Esophagus (tissue), 2 donors: ENCODE data around the gene SMS. TPM values are rescaled to one million over a fixed set of nuclear protein-coding genes. Genes with fewer than 3 reads are reported as not detected.

Experiments
- H3K27ac ChIP-seq, 2 donors: one replicate each; pipeline ENCODE4 v1.5.1; 2013; ENCODE audit warnings: low read depth in 2 of 2, mild to moderate bottlenecking in 2 of 2, inconsistent platforms in 1 of 2, low read length in 1 of 2, moderate library complexity in 1 of 2
- H3K27me3 ChIP-seq, 2 donors: one replicate each; pipeline ENCODE4 v1.6.1; 2013; ENCODE audit warnings: low read length in 2 of 2, control low read depth in 1 of 2, mild to moderate bottlenecking in 1 of 2; ENCODE audit not compliant: insufficient read depth in 2 of 2, control insufficient read depth in 1 of 2
- H3K36me3 ChIP-seq, 2 donors: one replicate each; pipeline ENCODE4 v1.6.1; 2013; ENCODE audit warnings: low read length in 1 of 2; ENCODE audit not compliant: control insufficient read depth in 2 of 2, insufficient read depth in 2 of 2
- H3K4me1 ChIP-seq, 2 donors: one replicate each; pipeline ENCODE4 v1.6.1; 2013; ENCODE audit warnings: low read length in 1 of 2; ENCODE audit not compliant: control insufficient read depth in 2 of 2, insufficient read depth in 2 of 2
- H3K4me3 ChIP-seq, 2 donors: one replicate each; pipeline ENCODE4 v1.5.1; 2013; ENCODE audit warnings: low read length in 2 of 2, mild to moderate bottlenecking in 2 of 2, low read depth in 1 of 2, moderate library complexity in 1 of 2
- H3K9me3 ChIP-seq, 2 donors: one replicate each; pipeline ENCODE4 v1.6.1; 2013; ENCODE audit warnings: mild to moderate bottlenecking in 2 of 2, low read depth in 1 of 2, low read length in 1 of 2, moderate library complexity in 1 of 2; ENCODE audit not compliant: control insufficient read depth in 2 of 2, insufficient read depth in 1 of 2
- WGBS, 2 donors: extraction: QIAGEN DNeasy Blood & Tissue Kit; methylation state at CpG; one replicate each; pipeline ENCODE4 v1.1.7; 2013; 5-methylcytosine and 5-hydroxymethylcytosine counted together
- polyA plus RNA-seq, 2 donors: library from polyadenylated mRNA; stranded (reverse); fragments of 200-250 nt; gene quantifications; one replicate each; pipeline ENCODE4 v1.2.3, GENCODE V29; 2013
- donor health status: healthy with polysubstance abuse.
- donor health status: Bipolar disorder and iron deficiency.

The SMS gene
- polyA plus RNA-seq, 2 donors: 26.6 to 43.2 TPM

DNA sequence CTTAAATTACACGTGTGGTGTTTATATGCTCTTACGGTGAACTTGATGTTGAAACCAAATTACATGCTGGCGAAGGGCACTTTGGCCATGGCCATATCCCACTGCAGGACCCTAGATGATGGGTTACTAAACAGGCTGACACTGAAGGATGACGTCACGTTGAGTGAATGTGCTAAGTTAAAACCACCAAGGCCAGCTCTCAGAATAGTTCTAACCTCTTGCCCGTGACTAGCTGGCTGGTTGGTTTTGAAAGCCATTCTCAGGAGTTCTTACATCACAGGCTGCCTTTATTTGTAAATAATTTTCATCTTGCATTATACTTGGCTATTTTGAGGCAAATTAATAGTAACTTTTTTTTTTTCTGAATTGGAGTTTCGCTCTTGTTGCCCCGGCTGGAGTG lies 50.3 kb downstream of the SMS start:
- Histone ChIP-seq H3K27ac (no peak overlapping the region), H3K9me3 (no peaks in the 10 kb centered on the region), H3K27me3 (no peaks in the 10 kb centered on the region), H3K4me3 (no peak overlapping the region), H3K4me1 (no peaks in the 10 kb centered on the region), H3K36me3 (peaks cover 0 to 6% of the 10 kb centered on the region in 2 donors)
- WGBS, 2 donors: 82 to 85% methylated on average over 8 of the region's 8 CpGs

DNA sequence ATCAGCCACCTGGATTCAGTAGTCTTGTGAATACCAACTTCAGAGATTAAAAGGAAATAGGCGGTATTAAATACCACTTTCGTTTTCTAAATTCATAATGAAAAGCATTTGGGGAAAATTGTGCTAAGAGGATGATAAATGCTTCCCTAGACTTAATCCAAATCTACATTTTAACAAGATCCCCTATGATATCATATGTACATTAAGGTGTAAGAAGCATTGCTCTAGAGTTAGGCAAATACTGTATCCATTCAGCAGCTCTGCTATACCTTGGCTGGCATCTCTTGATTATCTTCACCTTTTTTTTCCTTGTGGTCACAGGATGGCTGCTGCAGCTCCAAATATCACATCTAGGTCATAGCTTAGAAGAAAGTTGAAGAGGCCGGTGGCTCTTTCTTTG lies 51.0 kb downstream of the SMS start:
- WGBS, 2 donors: 83 to 89% methylated on average over 3 of the region's 3 CpGs

DNA sequence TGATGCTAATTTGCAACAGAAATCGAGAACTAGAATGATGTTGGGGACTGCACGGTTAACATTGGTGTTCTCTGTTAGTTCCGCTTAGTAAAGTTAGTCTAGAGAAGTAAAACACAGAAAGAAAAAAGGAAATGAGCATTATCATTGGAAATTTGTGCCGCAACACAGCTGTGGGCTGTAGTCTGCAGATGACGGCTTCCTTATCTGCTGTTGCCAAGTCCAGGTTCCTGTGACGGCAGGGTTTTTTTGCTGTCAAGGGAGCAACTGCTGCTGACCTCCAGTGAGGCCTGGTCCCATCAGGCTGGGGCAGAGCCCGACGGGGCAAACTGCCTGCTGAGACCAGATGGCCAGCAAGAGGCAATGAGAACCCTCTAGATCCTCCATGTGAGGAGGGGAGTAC lies 52.8 kb downstream of the SMS start:
- H3K36me3 ChIP-seq: peaks cover 0 to 6% of the 10 kb centered on the region in 2 donors
- peak overlapping the region in 1 of 2 donors; percentile 35 for H3K27ac ChIP-seq
- 81 to 82% methylated on average over 8 of the region's 8 CpGs for WGBS, 2 donors
- H3K9me3 ChIP-seq: no peaks in the 10 kb centered on the region
- H3K4me3 ChIP-seq: no peak overlapping the region
- H3K27me3 ChIP-seq: no peaks in the 10 kb centered on the region
- H3K4me1 ChIP-seq: no peaks in the 10 kb centered on the region

More for the DNA sequence above, 51.0 kb downstream of the SMS start:
- Histone ChIP-seq H3K4me1 (no peaks in the 10 kb centered on the region), H3K4me3 (no peak overlapping the region), H3K27me3 (no peaks in the 10 kb centered on the region), H3K36me3 (peaks cover 0 to 6% of the 10 kb centered on the region in 2 donors), H3K27ac (no peak overlapping the region), H3K9me3 (no peaks in the 10 kb centered on the region)

DNA sequence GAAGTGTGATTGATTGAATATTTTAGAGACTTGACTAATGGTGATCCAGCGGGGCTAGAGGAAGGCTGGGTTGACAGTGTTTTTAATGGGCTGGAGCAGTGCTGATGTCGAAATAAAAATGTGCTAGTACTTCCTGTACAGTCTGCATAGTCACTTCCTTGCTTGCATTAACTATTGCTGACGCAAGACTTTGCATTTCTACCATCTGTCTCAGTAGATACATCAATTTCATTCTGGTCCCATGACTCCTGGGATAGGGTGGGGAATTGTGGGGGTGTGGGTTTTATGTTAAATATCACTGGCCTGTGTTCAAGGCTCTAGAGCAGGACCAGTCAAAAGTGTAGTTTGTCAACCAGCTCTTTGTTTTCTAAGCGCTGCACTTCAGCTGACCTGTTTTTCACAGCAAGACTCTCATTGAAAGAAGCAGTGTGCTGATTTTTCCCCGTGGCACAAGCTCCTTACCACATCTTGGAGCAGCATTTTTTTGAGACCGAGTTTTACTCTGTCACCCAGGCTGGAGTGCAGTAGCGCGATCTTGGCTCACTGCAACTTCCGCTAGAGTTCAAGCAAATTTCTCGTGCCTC lies 56.5 kb downstream of the SMS start:
- H3K27ac ChIP-seq: no peak overlapping the region

DNA sequence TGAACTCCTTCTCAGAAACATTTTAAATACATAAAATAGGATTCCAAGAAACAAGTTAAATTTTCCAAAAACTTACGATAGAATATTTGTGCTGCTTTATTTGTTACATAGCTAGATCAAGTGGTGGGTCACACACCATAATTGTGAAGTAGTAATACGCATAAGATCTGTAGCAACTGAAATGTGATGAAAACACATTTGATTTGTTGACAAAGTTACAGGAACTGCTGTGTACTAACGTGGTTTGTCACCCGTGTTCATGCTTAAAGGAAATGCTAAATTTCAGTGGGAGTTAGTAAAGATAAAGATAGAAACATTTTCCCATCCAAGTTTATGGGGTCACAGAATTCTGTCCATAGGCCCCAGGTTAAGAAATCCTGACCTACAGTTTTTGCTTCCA lies 57.5 kb downstream of the SMS start:
- peaks cover 0 to 3% of the 10 kb centered on the region in 2 donors for H3K36me3 ChIP-seq
- 62 to 78% methylated on average over 4 of the region's 4 CpGs for WGBS, 2 donors
- H3K9me3 ChIP-seq: no peaks in the 10 kb centered on the region
- H3K4me3 ChIP-seq: no peak overlapping the region
- H3K4me1 ChIP-seq: no peaks in the 10 kb centered on the region
- no peaks in the 10 kb centered on the region for H3K27me3 ChIP-seq
- H3K27ac ChIP-seq: no peak overlapping the region

More for the DNA sequence above, 56.5 kb downstream of the SMS start:
- Histone ChIP-seq H3K9me3 (no peaks in the 10 kb centered on the region), H3K27me3 (no peaks in the 10 kb centered on the region), H3K36me3 (peaks cover 0 to 3% of the 10 kb centered on the region in 2 donors), H3K4me3 (no peak overlapping the region), H3K4me1 (no peaks in the 10 kb centered on the region)
- WGBS, 2 donors: 79 to 82% methylated on average over 10 of the region's 10 CpGs

DNA sequence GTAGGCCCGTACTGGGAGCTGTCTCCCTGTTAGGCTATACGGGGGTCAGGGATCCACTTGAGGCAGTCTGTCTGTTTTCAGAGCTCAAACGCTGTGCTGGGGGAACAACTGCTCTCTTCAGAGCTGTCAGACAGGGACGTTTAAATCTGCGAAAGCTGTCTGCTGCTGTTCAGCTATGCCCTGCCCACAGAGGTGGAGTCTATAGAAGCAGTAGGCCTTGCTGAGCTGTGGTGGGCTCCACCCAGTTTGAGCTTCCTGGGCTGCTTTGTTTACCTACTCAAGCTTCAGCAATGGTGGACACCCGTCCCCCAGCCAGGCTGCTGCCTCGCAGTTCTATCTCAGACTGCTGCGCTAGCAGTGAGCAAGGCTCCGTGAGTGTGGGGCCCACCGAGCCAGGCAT lies 64.4 kb downstream of the SMS start:
- 84 to 91% methylated on average over 10 of the region's 10 CpGs for WGBS, 2 donors
- Histone ChIP-seq H3K27me3 (no peaks in the 10 kb centered on the region), H3K9me3 (no peaks in the 10 kb centered on the region), H3K4me3 (no peak overlapping the region), H3K27ac (no peak overlapping the region), H3K36me3 (no peaks in the 10 kb centered on the region), H3K4me1 (no peaks in the 10 kb centered on the region)

DNA sequence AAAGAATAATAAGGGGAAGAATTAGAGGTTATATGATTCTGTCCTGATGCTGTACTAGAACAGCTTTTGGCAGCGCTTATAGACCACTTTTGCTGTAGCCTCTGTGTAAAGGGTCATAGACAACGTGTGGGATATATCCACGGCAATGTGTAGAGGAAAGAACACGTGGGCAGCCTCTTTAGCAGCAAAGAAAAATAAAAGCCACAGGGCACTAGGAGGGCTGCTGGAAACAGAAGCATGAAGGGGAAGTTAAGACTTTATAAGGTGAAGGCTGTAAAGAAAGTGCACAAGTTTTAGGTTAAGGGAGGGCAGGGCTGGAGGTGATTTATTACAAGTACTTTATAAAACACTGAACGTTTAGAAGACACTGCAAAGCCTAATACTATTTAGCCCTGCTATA lies 71.5 kb downstream of the SMS start:
- no peaks in the 10 kb centered on the region for H3K4me1 ChIP-seq

DNA sequence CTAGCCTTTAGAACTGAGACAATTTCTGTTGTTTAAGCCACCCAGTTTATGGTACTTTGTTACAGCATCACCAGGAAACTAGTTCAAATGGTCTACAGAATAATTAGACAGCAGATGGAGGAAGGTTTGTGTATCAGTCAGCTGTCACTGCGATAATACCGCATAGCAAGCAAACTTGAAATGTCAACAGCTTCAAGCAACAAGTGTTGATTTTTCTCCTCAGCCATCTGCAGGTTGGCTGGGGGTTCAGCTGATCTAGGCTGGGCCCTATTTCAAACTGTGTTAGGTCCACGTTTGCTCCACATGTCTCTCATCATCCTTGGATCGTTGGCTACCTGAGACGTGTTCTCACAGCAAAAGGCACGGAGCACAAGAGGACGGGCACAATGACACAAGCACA lies 72.4 kb downstream of the SMS start:
- 87 to 91% methylated on average over 7 of the region's 7 CpGs for WGBS, 2 donors
- Histone ChIP-seq H3K36me3 (no peaks in the 10 kb centered on the region), H3K4me3 (no peak overlapping the region), H3K27ac (no peak overlapping the region), H3K27me3 (no peaks in the 10 kb centered on the region), H3K4me1 (no peaks in the 10 kb centered on the region), H3K9me3 (no peaks in the 10 kb centered on the region)

More for the DNA sequence above, 71.5 kb downstream of the SMS start:
- Histone ChIP-seq H3K4me3 (no peak overlapping the region), H3K27ac (no peak overlapping the region), H3K9me3 (no peaks in the 10 kb centered on the region), H3K36me3 (no peaks in the 10 kb centered on the region), H3K27me3 (no peaks in the 10 kb centered on the region)
- 53 to 55% methylated on average over 5 of the region's 5 CpGs for WGBS, 2 donors

DNA sequence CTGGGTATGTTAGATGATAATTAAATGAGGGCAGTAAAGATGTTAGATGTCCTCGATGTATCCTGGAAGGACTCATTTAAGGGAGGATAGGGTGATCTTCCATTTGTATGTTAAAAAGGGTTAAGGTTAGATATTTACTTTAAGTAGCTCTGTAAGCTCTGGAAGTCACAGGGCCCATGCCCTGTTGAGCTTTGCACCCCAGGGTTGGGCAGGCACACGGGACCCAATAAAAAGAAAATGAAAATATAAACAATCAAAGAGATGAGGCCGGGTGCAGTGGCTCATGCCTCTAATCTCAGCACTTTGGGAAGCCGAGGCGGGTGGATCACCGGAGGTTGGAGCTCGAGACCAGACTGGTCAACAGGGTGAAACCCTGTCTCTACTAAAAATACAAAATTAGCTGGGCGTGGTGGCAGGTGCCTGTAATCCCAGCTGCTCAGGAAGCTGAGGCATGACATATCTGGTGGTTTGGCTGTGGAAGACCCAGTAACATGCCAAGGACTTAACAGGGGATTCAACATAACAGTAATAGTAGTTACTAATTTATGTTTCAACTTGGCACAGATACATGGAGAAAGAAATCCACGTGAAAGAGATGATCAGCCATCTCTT lies 74.7 kb downstream of the SMS start:
- Histone ChIP-seq H3K4me3 (no peak overlapping the region), H3K27me3 (no peaks in the 10 kb centered on the region), H3K27ac (no peak overlapping the region), H3K4me1 (no peaks in the 10 kb centered on the region), H3K9me3 (no peaks in the 10 kb centered on the region), H3K36me3 (no peaks in the 10 kb centered on the region)
- WGBS, 2 donors: 72 to 73% methylated on average over 9 of the region's 9 CpGs

DNA sequence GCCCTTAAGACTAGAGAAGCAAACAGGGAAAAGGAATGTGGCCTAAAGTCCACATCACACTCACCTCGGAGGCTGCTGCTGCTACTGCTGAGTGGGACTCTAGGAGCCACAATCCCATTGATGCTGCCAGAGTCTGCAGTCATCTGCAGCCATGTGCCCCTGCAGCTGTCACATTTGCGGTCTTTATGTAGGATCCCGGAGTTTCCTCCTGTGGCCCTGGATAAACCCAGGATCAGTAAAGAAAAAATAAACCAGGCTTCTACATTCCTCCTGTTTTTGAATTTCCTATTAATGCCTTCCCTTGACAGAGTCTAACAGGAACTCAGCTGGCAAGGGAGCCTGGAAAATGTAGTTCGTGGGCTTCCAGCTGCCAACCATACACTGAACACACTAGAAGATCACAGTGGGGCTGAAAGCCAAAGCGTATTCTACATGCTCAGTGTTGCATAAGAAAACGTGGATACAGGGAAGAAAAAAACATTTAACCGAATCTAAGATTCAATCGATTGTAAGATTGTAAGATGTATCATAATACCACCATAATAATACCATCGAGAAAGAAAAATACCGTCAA lies 81.3 kb downstream of the SMS start:
- Histone ChIP-seq H3K9me3 (no peaks in the 10 kb centered on the region), H3K4me3 (no peak overlapping the region), H3K4me1 (no peaks in the 10 kb centered on the region), H3K27ac (no peak overlapping the region), H3K36me3 (no peaks in the 10 kb centered on the region), H3K27me3 (peaks cover 0 to 5% of the 10 kb centered on the region in 2 donors)
- 61 to 77% methylated on average over 10 of the region's 10 CpGs for WGBS, 2 donors
